GM21447 (cell line): ENCODE results near the gene RNF112.
"Not testable (repeated sequence)": the region's sequence is repeated elsewhere in the genome, so short reads cannot be mapped to it uniquely, and the experiment has no call there.

Experiments used
- ATAC-seq: cut with Tn5 transposase; IDR thresholded peaks from one replicate; pipeline ENCODE4 v1.9.1; 2021; ENCODE audit not compliant: unreplicated experiment

The RNF112 gene

GRCh38 chr17:19442731-19443130 is 31.7 kb downstream of the RNF112 start:
- ATAC-seq: no peak

DNA sequence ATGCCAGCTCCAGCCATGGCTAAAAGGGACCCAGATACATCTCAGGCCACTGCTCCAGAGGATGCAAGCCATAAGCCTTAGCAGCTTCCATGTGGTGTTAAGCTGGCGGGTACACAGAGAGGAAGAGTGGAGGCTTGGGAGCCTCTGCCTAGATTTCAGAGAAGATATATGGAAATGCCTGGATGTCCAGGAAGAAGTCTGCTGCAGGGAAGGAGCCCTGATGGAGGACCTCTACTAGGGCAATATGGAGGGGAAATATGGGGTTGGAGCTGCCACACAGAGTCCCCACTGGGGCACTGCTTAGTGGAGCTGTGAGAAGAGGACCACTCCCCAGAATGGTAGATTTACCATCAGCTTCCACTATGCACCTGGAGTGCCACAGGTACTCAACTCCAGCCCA is 32.1 kb downstream of the RNF112 start:
- no peak for ATAC-seq

GRCh38 chr17:19445105-19445504 is 34.1 kb downstream of the RNF112 start:
- ATAC-seq: no peak

DNA sequence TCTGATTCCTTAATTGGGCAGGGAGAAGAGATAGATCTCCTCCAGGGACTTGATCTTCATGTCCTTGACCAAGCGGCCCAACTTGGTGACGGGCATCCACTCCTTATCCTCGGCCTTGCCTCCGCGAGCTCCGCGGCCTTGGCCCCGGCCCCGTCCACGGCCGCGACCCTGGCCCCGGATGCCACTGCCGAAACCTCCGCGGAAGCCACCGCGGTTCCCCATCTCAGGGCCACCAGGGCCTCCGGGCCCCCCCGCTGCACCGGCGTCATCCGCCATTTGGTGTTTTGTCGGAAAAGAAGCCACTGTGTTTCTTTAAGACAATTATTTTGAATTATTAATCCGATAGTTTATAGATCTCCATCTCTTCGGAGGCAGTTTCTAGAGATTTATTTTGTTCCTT is 35.5 kb downstream of the RNF112 start:
- ATAC-seq: not testable (repeated sequence)

DNA sequence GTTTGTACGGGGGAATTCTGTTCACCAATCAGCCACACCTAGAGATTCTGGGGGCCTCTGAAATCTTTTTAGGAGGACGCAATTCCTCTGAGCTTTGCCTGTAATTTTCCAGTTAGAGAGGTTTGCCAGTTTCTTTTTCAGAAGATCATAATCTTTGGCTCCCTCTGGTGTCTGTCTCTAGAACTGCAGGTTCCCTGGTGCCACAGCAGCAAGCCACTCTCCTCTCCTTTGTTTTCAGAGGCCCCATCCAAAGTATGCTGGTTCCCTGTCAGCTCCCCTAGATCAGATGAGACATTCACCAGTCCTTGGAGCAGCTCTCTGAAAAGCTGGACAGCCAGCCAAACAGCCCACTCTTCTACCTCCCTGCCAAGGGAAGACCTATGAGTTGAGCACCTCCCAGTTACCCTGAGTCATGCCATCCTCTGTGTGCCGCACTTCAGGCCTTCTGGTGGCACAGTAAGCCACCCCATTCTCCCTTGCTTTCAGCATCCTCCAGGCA is 36.1 kb downstream of the RNF112 start:
- no peak for ATAC-seq

- ATAC-seq: no peak
These were observed 37.6 kb downstream of the RNF112 start for GRCh38 chr17:19448341-19449268.

DNA sequence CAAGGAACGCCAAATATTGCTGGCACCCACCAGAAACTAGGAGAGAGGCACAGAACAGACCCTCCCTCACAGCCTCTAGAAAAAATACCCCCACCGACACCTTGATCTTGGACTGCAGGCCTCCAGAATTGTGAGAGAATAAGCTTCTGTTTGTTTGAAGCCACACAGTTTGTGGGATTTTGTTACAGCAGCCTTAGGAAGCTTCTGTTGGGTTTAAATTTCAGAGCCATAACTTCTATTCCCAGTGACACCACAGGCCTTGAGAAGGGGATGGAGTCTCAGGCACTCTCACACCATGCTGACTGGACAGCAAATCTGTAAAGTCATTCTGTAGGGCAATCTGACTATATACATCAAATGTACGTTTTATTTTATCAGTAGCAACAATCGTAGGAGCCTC is 38.6 kb downstream of the RNF112 start:
- ATAC-seq: no peak

DNA sequence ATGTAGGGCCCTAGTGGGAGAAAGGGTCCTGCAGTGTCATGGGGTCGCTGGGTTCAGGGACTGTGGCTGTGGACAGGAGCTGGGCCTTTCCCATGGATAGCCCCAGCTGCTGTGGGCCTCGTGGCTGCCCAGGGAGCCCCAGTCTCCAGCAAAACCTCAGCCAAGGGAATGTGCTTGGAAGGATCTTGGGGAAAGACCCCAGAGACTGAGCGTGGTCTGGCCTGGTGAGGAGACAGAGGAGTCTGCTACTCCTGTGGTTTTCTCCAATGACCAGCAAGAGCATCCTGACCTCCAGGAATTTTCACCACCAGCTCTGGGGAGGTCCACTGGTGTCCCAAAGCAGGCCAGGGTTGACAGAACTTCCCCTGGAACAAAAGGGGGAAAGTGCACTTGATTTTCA is 42.3 kb downstream of the RNF112 start:
- ATAC-seq: no peak

DNA sequence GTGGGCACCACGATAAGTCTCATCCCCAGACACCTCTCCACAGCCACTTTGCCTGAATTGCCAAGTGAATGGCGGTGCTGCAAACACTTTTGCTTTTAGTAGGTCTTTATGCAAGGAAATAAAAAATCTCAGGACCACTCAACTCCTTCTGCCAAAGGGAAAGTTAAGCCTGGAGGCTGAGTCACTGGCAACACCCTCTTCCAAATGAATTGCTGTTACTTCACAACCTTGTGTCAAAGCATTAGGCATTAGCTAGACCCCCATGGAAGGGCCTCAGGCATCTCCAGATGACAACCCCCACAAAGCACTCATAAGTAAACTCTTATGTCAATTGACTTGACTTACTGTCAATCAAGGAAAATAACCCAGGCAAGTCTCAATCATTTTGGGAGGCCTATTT is 43.0 kb downstream of the RNF112 start:
- no peak for ATAC-seq

GRCh38 chr17:19456016-19456927 is 45.2 kb downstream of the RNF112 start:
- ATAC-seq: no peak

DNA sequence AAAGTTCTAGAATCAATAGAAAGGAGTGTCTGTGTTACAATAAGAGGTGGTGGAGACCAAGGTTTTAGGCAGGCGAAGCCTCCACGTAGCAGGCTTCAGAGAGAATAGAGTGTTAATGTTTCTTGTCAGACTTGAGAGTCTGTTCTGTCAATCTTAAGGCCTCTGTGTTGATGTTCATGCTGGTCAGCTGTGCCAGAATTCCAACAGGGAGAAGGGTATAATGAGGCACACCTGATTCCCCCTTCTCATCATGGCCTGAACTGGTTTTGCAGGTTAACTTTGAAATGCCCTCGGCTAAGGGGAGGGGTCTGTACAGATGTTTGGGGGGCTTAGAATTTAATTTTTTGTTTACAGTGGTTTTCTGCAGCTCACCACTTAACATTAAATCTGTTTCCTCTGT is 46.0 kb downstream of the RNF112 start:
- ATAC-seq: no peak

GRCh38 chr17:19457830-19458271 is 46.8 kb downstream of the RNF112 start:
- no peak for ATAC-seq

DNA sequence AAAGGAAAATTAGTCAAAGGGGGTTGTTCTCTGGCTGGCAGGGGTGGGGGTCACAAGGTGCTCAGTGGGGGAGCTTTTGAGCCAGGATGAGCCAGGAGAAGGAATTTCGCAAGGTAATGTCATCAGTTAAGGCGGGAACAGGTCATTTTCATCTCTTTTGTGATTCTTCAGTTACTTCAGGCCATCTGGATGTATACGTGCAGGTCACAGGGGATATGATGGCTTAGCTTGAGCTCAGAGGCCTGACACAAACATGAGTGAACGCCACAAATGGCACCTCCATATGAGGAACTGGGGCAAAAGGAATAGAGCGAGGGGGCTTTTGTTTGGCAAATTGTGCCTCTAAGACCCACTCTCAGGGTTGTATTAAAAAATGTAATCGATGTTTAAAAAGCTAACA is 47.4 kb downstream of the RNF112 start:
- not testable (repeated sequence) for ATAC-seq

DNA sequence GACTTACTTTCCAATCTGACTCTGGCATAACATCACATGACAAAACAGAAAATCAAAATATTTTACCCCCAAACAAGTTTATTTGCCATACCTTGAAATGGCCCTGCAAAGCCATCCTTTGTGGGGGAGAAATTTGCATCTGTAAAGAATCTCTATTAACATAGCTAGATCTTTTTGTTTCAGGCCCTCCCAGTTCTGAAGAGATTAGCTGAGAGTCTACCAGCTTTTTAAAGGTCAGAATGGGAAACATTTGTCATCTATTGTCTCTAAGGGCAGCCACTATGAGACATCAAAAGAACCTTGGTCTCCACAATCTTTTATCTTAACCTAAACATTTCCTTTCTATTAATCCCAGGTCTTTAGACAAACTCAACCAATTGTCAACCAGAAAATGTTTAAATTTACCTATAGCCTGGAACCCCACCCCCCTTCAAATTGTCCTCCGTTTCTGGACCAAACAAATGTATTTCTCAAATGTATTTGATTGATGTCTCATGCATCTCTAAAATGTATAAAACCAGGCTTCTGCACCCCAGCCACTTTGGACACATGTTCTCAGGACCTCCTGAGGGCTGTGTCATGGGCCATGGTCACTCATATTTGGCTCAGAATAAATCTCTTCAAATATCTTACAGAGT is 48.1 kb downstream of the RNF112 start:
- ATAC-seq: not testable (repeated sequence)

- no peak for ATAC-seq
These were observed 49.7 kb downstream of the RNF112 start for GRCh38 chr17:19460700-19461099.

DNA sequence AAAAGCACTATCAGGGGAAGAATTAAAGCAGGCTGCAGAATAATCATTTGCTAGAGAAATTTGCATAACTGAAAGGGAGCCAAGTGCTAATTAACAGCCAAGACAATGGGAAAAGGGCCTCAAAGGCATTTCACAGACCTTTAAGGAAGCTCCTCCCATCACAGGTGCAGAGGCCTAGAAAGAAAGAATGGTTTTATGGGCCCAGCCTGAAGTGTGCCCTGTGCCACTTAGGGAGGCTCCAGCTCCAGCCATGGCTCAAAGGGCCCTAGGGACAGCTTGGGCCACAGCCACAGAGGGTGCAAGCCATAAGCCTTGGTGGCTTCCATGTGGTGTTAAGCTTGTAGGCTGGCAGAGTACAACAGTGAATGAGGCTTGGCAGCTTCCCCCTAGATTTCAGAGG is 50.1 kb downstream of the RNF112 start:
- ATAC-seq: no peak

DNA sequence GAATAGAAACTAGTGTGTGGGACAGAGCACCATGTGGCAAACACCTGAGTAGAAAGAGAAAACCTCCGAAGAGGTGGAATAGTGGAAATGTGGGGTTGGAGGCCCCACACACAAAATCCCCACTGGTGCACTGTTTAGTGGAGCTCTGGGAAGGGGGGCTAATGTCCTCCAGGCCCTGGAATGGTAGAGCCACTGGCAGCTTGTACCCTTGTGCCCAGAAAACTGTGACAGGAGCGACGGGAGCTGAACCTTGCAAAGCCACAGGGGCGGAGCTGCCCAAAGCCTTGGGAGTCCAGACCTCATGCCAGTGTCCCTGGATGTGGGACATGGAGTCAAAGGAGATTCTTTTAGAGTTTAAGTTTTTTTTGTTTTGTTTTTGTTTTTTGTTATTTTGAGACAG is 50.6 kb downstream of the RNF112 start:
- ATAC-seq: no peak

DNA sequence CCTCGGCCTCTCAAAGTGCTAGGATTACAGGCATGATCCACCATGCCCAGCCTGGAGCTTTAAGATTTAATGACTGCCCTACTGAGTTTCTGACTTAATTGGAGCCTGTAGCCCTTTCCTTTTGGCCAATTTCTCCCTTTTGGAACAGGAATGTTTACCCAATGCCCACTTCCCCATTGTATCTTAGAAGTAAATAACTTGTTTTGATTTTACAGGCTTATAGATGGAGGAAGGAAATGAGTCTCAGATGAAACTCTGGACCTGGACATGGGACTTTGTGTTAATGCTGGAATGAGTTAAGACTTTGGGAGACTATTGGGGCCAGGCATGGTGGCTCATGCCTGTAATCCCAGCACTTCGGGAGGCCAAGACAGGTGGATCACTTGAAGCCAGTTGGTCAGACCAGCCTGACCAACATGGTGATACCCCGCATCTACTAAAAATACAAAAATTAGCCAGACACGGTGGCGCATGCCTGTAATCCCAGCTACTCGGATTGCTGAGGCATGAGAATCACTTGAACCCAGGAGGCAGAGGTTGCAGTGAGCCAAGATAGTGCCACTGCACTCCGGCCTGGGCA is 51.5 kb downstream of the RNF112 start:
- ATAC-seq: not testable (repeated sequence)

GRCh38 chr17:19464031-19465026 is 53.3 kb downstream of the RNF112 start:
- ATAC-seq: no peak
